Neural cell (in vitro differentiated cells): ENCODE results near the gene GMPPB.

ENCODE experiments used
- CTCF ChIP-seq: fragments of 450-650 bp; IDR thresholded peaks from 2 replicates; pipeline ENCODE4 v1.5.1; 2014; ENCODE audit warnings: antibody characterized with exemption, mild to moderate bottlenecking, moderate library complexity; ENCODE audit not compliant: poor library complexity, severe bottlenecking
- EZH2 ChIP-seq: fragments of 200-600, 300-800 bp; shearing (Covaris generic), sonication (generic); IDR thresholded peaks from 2 replicates; pipeline ENCODE4 v1.6.1; 2014; ENCODE audit warnings: antibody characterized with exemption, low read length, borderline replicate concordance, mild to moderate bottlenecking; ENCODE audit not compliant: insufficient read depth, poor library complexity, severe bottlenecking
- MXI1 ChIP-seq: fragments of 450-650 bp; conservative IDR thresholded peaks from 2 replicates; pipeline ENCODE4 v1.6.1; 2014; ENCODE audit warnings: antibody characterized with exemption, mild to moderate bottlenecking; ENCODE audit not compliant: poor library complexity, severe bottlenecking
- POLR2AphosphoS5 ChIP-seq: IDR thresholded peaks from 2 replicates; pipeline ENCODE4 v1.6.1; 2012
- TF ChIP-seq, protein P1 (sequence below): IDR thresholded peaks from 2 replicates; pipeline ENCODE4 v1.6.1; 2012; ENCODE audit warnings: borderline replicate concordance

DNA sequence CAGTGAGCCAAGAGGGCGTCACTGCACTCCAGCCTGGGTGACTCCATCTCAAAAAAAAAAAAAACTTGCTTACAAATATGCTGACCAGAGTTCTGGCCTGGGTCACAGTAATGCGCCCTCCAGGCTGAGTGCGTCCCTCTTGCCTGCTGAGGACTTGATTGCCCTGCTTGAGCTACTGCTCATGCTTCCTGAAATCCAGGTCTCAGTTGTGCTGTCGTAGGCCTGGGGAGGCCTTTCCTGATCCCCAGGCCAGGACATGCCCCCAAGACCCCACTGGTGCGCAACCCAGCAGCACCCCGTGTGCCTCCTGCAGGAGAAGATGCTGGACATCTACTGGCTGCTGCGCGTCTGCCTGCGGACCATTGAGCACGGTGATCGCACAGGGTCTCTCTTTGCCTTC, 11.6 kb downstream of the GMPPB start:
- no peak for TF ChIP-seq EZH2
- no peak for TF ChIP-seq CTCF
- TF ChIP-seq POLR2AphosphoS5, result no peak
- TF ChIP-seq MXI1, result no peak
- TF ChIP-seq, protein P1, sequence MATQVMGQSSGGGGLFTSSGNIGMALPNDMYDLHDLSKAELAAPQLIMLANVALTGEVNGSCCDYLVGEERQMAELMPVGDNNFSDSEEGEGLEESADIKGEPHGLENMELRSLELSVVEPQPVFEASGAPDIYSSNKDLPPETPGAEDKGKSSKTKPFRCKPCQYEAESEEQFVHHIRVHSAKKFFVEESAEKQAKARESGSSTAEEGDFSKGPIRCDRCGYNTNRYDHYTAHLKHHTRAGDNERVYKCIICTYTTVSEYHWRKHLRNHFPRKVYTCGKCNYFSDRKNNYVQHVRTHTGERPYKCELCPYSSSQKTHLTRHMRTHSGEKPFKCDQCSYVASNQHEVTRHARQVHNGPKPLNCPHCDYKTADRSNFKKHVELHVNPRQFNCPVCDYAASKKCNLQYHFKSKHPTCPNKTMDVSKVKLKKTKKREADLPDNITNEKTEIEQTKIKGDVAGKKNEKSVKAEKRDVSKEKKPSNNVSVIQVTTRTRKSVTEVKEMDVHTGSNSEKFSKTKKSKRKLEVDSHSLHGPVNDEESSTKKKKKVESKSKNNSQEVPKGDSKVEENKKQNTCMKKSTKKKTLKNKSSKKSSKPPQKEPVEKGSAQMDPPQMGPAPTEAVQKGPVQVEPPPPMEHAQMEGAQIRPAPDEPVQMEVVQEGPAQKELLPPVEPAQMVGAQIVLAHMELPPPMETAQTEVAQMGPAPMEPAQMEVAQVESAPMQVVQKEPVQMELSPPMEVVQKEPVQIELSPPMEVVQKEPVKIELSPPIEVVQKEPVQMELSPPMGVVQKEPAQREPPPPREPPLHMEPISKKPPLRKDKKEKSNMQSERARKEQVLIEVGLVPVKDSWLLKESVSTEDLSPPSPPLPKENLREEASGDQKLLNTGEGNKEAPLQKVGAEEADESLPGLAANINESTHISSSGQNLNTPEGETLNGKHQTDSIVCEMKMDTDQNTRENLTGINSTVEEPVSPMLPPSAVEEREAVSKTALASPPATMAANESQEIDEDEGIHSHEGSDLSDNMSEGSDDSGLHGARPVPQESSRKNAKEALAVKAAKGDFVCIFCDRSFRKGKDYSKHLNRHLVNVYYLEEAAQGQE, result no peak
